GM19043 (cell line): ENCODE measurements around the gene ANXA6.

Experiments
- ATAC-seq: cut with Tn5 transposase; IDR thresholded peaks from one replicate; pipeline ENCODE4 v1.9.1; 2021; ENCODE audit warnings: low read depth; ENCODE audit not compliant: unreplicated experiment

Gene ANXA6

GRCh38 chr5:151051066-151051930 is 106.3 kb downstream of the ANXA6 start:
- peak; percentile 77 for ATAC-seq
